Tibial artery (tissue), 4 donors: ENCODE measurements around the gene FCHO2.

Experiments
- DNase-seq, 2 donors: peaks; one replicate each; pipeline ENCODE4 v3.0.0-alpha.2; 2019
- H3K27ac ChIP-seq, 2 donors: fragments of 200-600 bp; sonication (generic) in 1 of 2; 1 replicate in 1 of 2; 2 replicates in 1 of 2; pipeline ENCODE4 v1.5.1; 2018 to 2019; ENCODE audit warnings: mild to moderate bottlenecking in 1 of 2
- H3K27me3 ChIP-seq, 2 donors: fragments of 200-600 bp; sonication (generic) in 1 of 2; one replicate each; pipeline versions ENCODE4 v1.5.1 to v1.6.0; 2016 to 2019
- H3K36me3 ChIP-seq, 3 donors: fragments of 200-600 bp; sonication (generic) in 2 of 3; one replicate each; pipeline ENCODE4 v1.5.1; 2016 to 2019; ENCODE audit warnings: mild to moderate bottlenecking in 2 of 3
- H3K4me1 ChIP-seq, 4 donors: fragments of 200-600 bp; sonication (generic) in 2 of 4; 1 replicate in 3 of 4; 2 replicates in 1 of 4; pipeline ENCODE4 v1.5.1; 2016 to 2019
- H3K4me3 ChIP-seq, 2 donors: fragments of 200-600 bp; sonication (generic) in 1 of 2; 1 replicate in 1 of 2; 2 replicates in 1 of 2; pipeline ENCODE4 v1.5.1; 2018 to 2019; ENCODE audit warnings: mild to moderate bottlenecking in 2 of 2
- H3K9me3 ChIP-seq, 3 donors: fragments of 200-600 bp; sonication (generic) in 1 of 3; one replicate each; pipeline ENCODE4 v1.5.1; 2016 to 2019
- intact Hi-C: fragments of 100-400 bp; cut with DNase I; formaldehyde crosslinking; loops from one replicate; pipeline ENCODE4 v1.15.0; 2023; ENCODE audit warnings: low total_unique reads
- TF ChIP-seq, protein P1 (sequence below), 2 experiments: fragments of 200-600 bp in 1 of 2; fragments of 450-650 bp in 1 of 2; IDR thresholded peaks; one replicate each; pipeline ENCODE4 v1.5.1; 2017 to 2019; ENCODE audit warnings: antibody characterized with exemption in 2 of 2, mild to moderate bottlenecking in 1 of 2, moderate library complexity in 1 of 2

FCHO2 gene

GRCh38 chr5:73104326-73104725 lies 148.5 kb downstream of the FCHO2 start:
- H3K4me3 ChIP-seq: no peak overlapping the region
- TF ChIP-seq, protein P1, sequence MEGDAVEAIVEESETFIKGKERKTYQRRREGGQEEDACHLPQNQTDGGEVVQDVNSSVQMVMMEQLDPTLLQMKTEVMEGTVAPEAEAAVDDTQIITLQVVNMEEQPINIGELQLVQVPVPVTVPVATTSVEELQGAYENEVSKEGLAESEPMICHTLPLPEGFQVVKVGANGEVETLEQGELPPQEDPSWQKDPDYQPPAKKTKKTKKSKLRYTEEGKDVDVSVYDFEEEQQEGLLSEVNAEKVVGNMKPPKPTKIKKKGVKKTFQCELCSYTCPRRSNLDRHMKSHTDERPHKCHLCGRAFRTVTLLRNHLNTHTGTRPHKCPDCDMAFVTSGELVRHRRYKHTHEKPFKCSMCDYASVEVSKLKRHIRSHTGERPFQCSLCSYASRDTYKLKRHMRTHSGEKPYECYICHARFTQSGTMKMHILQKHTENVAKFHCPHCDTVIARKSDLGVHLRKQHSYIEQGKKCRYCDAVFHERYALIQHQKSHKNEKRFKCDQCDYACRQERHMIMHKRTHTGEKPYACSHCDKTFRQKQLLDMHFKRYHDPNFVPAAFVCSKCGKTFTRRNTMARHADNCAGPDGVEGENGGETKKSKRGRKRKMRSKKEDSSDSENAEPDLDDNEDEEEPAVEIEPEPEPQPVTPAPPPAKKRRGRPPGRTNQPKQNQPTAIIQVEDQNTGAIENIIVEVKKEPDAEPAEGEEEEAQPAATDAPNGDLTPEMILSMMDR (IDR thresholded peaks at IDR 0.05): no peak
- H3K27ac ChIP-seq: no peak overlapping the region
- no peaks in the 10 kb centered on the region for H3K27me3 ChIP-seq
- H3K4me1 ChIP-seq: no peaks in the 10 kb centered on the region
- intact Hi-C loops: no loop called here
- no peaks in the 10 kb centered on the region for H3K36me3 ChIP-seq
- no peaks in the 10 kb centered on the region for H3K9me3 ChIP-seq
- DNase-seq: no peak

- H3K9me3 ChIP-seq: no peaks in the 10 kb centered on the region
- TF ChIP-seq, protein P1 (IDR thresholded peaks at IDR 0.05): no peak
Measured at GRCh38 chr5:73106335-73106734, 150.5 kb downstream of the FCHO2 start.

GRCh38 chr5:73110190-73110589 lies 154.3 kb downstream of the FCHO2 start:
- H3K9me3 ChIP-seq: no peaks in the 10 kb centered on the region
- H3K27ac ChIP-seq: no peak overlapping the region
- no peak for DNase-seq
- intact Hi-C loops: no loop called here
- no peak overlapping the region for H3K4me3 ChIP-seq
- no peaks in the 10 kb centered on the region for H3K4me1 ChIP-seq
- H3K27me3 ChIP-seq: no peaks in the 10 kb centered on the region
- no peaks in the 10 kb centered on the region for H3K36me3 ChIP-seq
- TF ChIP-seq, protein P1 (IDR thresholded peaks at IDR 0.05): no peak

More at GRCh38 chr5:73106335-73106734, 150.5 kb downstream of the FCHO2 start:
- intact Hi-C loops: no loop called here
- Histone ChIP-seq H3K27ac (no peak overlapping the region), H3K4me3 (no peak overlapping the region), H3K4me1 (no peaks in the 10 kb centered on the region), H3K36me3 (no peaks in the 10 kb centered on the region), H3K27me3 (no peaks in the 10 kb centered on the region)
- no peak for DNase-seq

DNA sequence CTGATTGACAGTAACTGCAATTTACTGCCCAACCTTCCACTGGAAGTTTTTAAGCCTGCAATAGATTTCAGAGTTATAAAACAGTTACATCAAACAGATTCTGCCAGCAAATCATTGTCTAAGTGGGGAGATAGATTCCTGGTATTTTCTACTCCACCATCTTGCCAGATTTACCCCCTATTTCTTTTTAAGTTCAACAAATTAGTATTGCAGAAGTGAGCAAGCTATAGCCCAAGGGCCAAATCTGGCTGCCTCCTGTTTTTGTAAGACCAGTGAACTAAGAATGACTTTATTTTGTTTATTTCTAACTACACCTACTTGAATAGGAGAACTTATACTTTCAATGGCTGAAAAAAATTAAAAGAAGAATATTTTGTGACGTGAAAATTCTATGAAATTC lies 155.7 kb downstream of the FCHO2 start:
- H3K27ac ChIP-seq: no peak overlapping the region
- H3K36me3 ChIP-seq: no peaks in the 10 kb centered on the region
- H3K9me3 ChIP-seq: no peaks in the 10 kb centered on the region
- TF ChIP-seq, protein P1 (IDR thresholded peaks at IDR 0.05): no peak
- no peaks in the 10 kb centered on the region for H3K27me3 ChIP-seq
- no peaks in the 10 kb centered on the region for H3K4me1 ChIP-seq
- no peak for DNase-seq
- no peak overlapping the region for H3K4me3 ChIP-seq
- intact Hi-C loops: no loop called here

DNA sequence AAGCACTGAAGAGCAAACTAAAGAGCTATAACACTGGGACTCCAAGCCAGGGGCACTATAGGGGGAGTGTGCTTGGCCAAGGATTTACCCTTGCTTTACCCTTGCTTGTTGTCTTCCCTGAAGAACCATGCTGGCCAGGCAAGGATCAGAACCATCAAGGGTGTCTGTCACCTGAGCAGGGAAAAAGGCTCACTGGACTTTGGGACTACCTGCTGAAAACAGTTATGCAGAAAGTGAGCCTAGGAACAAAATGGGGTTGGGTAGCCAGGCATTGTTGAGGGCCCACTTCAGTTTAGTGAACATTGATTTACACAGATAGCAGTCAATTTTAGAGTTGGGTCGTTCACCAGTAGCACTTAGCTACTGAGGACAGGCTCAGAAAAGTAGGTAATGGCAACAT lies 156.5 kb downstream of the FCHO2 start:
- no peak for DNase-seq
- H3K27me3 ChIP-seq: no peaks in the 10 kb centered on the region
- H3K27ac ChIP-seq: no peak overlapping the region
- H3K36me3 ChIP-seq: no peaks in the 10 kb centered on the region
- no peak overlapping the region for H3K4me3 ChIP-seq
- TF ChIP-seq, protein P1 (IDR thresholded peaks at IDR 0.05): no peak
- no peaks in the 10 kb centered on the region for H3K9me3 ChIP-seq
- intact Hi-C loops: no loop called here
- H3K4me1 ChIP-seq: no peaks in the 10 kb centered on the region

DNA sequence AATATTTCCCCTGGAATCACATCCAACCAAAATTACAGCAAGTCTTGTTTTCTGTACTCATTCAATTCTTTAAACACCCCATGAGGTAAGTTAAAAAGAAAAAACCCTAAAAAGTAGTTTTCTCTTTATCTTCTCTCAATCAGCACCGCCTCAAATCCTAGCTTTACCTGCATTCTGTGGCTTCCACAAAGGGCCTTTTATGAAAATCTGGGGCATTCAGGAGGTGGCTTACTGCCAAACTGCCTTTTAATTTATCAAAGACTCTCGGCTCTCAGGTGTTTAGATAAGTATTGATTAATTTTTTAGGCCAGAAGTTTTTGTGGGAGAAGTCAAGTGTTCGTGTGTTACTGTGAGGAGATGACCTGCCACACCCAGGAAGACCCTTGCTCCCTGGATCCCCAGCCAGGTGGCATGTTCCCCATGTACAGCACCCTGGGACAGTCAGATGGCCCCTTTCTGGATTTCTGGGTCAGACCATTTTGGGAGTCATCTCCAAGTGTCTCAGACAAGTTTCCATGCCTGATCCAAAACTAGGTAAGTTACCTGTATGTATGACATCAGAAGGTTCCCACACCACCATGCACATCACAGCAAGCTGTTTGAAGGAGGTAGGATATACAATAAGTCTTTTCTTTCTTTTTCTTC lies 158.3 kb downstream of the FCHO2 start:
- intact Hi-C loops: no loop called here
- Histone ChIP-seq H3K27ac (no peak overlapping the region), H3K27me3 (peaks cover 0 to under 1% of the 10 kb centered on the region in 2 donors), H3K9me3 (no peaks in the 10 kb centered on the region), H3K4me3 (no peak overlapping the region), H3K36me3 (no peaks in the 10 kb centered on the region), H3K4me1 (no peaks in the 10 kb centered on the region)
- TF ChIP-seq, protein P1 (IDR thresholded peaks at IDR 0.05): no peak
- no peak for DNase-seq
